ENCODE measurements around the gene EFNA4.
A peak's percentile ranks its signal among the peaks of the same experiment; 100 is the strongest.

Gene EFNA4

GRCh38 chr1:155034318-155035208 lies 29.0 kb upstream of the EFNA4 start:
- no peak for DNase-seq

- no peak for DNase-seq
Measured at GRCh38 chr1:155035936-155036335, 27.6 kb upstream of the EFNA4 start.

- DNase-seq, result no peak
Measured at GRCh38 chr1:155037043-155037442, 26.5 kb upstream of the EFNA4 start.

- no peak for DNase-seq
Measured at GRCh38 chr1:155037851-155038441, 25.6 kb upstream of the EFNA4 start.

- DNase-seq, result no peak
Measured at GRCh38 chr1:155038602-155039307, 24.8 kb upstream of the EFNA4 start.

GRCh38 chr1:155039308-155039669 lies 24.3 kb upstream of the EFNA4 start:
- DNase-seq, result no peak

- no peak for DNase-seq
Measured at GRCh38 chr1:155040358-155041093, 23.0 kb upstream of the EFNA4 start.

- no peak for DNase-seq
Measured at GRCh38 chr1:155042789-155043188, 20.8 kb upstream of the EFNA4 start.

- DNase-seq, result no peak
Measured at GRCh38 chr1:155043301-155043702, 20.2 kb upstream of the EFNA4 start.

GRCh38 chr1:155043793-155044192 lies 19.7 kb upstream of the EFNA4 start:
- DNase-seq, result no peak

GRCh38 chr1:155044365-155044764 lies 19.2 kb upstream of the EFNA4 start:
- DNase-seq, result no peak

GRCh38 chr1:155044812-155045657 lies 18.5 kb upstream of the EFNA4 start:
- peak; percentile 77 for DNase-seq

GRCh38 chr1:155048449-155049334 lies 14.8 kb upstream of the EFNA4 start:
- no peak for DNase-seq

- no peak for DNase-seq
Measured at GRCh38 chr1:155049651-155050559, 13.6 kb upstream of the EFNA4 start.

- DNase-seq, result peak; percentile 86
Measured at GRCh38 chr1:155050560-155051341, 12.8 kb upstream of the EFNA4 start, which contains the start of gene ADAM15. Gene ADAM15 (plus strand): TSS chr1:155051316. CDS start chr1:155051387, 71 bp downstream.

- no peak for DNase-seq
Measured at GRCh38 chr1:155051342-155051776, 12.2 kb upstream of the EFNA4 start.

GRCh38 chr1:155051777-155052398 lies 11.7 kb upstream of the EFNA4 start:
- peak; percentile 56 for DNase-seq

All from CD4-positive, alpha-beta T cell treated with Interleukin-12 subunit alpha and Interleukin-12 subunit beta, for 1 hour (primary cell).